Adrenal gland (tissue), 12 donors: Measurements from ENCODE around the gene AKT3. TPM values are rescaled to one million over a fixed set of nuclear protein-coding genes. Genes with fewer than 3 reads are reported as not detected.
A peak's percentile ranks its signal among the peaks of the same experiment; 100 is the strongest.

Experiments used
- DNase-seq, 7 donors: peaks; one replicate each; pipeline ENCODE4 v3.0.0-alpha.2; 2019 to 2020
- H3K27ac ChIP-seq, 5 donors: fragments of 200-600 bp; sonication (generic) in 4 of 5; 1 replicate in 3 of 5; 2 replicates in 2 of 5; pipeline versions ENCODE4 v1.5.1 to v1.8.0; 2016 to 2020; ENCODE audit warnings: mild to moderate bottlenecking in 1 of 5
- H3K27me3 ChIP-seq: fragments of 200-600 bp; 2 replicates; pipeline ENCODE4 v1.8.0; 2021
- H3K36me3 ChIP-seq, 2 donors: fragments of 200-600 bp; replicated peaks in 1 of 2; 1 replicate in 1 of 2; 2 replicates in 1 of 2; pipeline versions ENCODE4 v1.5.1 to v1.8.0; 2018 to 2022
- H3K4me1 ChIP-seq, 2 donors: fragments of 200-600 bp; replicated peaks in 1 of 2; 1 replicate in 1 of 2; 2 replicates in 1 of 2; pipeline versions ENCODE4 v1.5.1 to v1.8.0; 2018 to 2021
- H3K4me3 ChIP-seq, 4 donors: fragments of 200-600 bp; sonication (generic) in 3 of 4; one replicate each; pipeline ENCODE4 v1.5.1; 2016 to 2018
- H3K9me3 ChIP-seq, 3 donors: fragments of 200-600 bp; sonication (generic) in 1 of 3; replicated peaks in 1 of 3; 1 replicate in 2 of 3; 2 replicates in 1 of 3; pipeline versions ENCODE4 v1.5.1 to v1.8.0; 2016 to 2021
- CTCF ChIP-seq, 6 experiments: fragments of 450-650 bp in 4 of 6; fragments of 200-600 bp in 2 of 6; sonication (generic) in 1 of 6; IDR thresholded peaks; 1 replicate in 5 of 6; 2 replicates in 1 of 6; pipeline versions ENCODE4 v1.5.1 to v1.8.0; 2016 to 2021; ENCODE audit warnings: antibody characterized with exemption in 6 of 6, mild to moderate bottlenecking in 2 of 6, moderate library complexity in 1 of 6
- POLR2A ChIP-seq, 2 donors: fragments of 450-650 bp; IDR thresholded peaks; one replicate each; pipeline ENCODE4 v1.6.1; 2017; ENCODE audit warnings: antibody characterized with exemption in 2 of 2, mild to moderate bottlenecking in 2 of 2, moderate library complexity in 1 of 2
- WGBS, 4 donors: extraction: QIAGEN DNeasy Blood & Tissue Kit in 2 of 4; methylation state at CpG; one replicate each; pipeline versions ENCODE4 v1.1.5 to v1.1.7; 2013 to 2017; 5-methylcytosine and 5-hydroxymethylcytosine counted together
- intact Hi-C, 2 donors: fragments of 100-400 bp; cut with DNase I; formaldehyde crosslinking; loops; one replicate each; pipeline versions ENCODE4 v1.14.1 to v1.15.0; 2022 to 2023
- polyA plus RNA-seq, 3 donors: library from polyadenylated mRNA; stranded (reverse); fragments of 200-250 nt in 2 of 3; fragments of 350-450 nt in 1 of 3; fragmentation: Illumina TruSeq in 1 of 3; extraction: RNeasy Lipid Tissue Mini Kit (QIAGEN cat#74804) in 1 of 3; gene quantifications; one replicate each; pipeline ENCODE4 v1.2.3, GENCODE V29; 2013 to 2014
- total RNA-seq, 9 donors: library from RNA; depleted of rRNA in 4 of 9; stranded (reverse); fragments of >200 nt in 4 of 9; fragments of 120-200 nt in 1 of 9; fragmentation: NEBNext Ultra II Directional in 1 of 9; extraction: Animal tissue kit (Norgen Biotek cat#: 25700) in 1 of 9; gene quantifications; one replicate each; pipeline versions ENCODE4 v1.1.0 to v1.2.4, GENCODE V29; 2013 to 2023
- donor health status: healthy with polysubstance abuse.
- donor health status: Bipolar disorder and iron deficiency.
- donor health status: DM: yes; HTN: yes; CAD: no.
- donor health status: DM: no; HTN: no; CAD: no.
- donor health status: DM: no; HTN: no; CAD: no.
- donor health status: DM: yes; HTN: yes; CAD: no.

AKT3 gene
- total and polyA plus RNA-seq, 12 donors = 11.4 to 82.3 (median 32.4) TPM

- no peak for DNase-seq
- no peaks in the 10 kb centered on the region for H3K27me3 ChIP-seq
- TF ChIP-seq POLR2A (IDR thresholded peaks at IDR 0.05) (no peak), CTCF (IDR thresholded peaks at IDR 0.05) (no peak)
- 61 to 73% (median 65%) methylated on average over 5 of the region's 5 CpGs for WGBS, 4 donors
- intact Hi-C loops = no loop called here
- H3K27ac ChIP-seq = peak overlapping the region in 3 of 5 donors; percentile 97 to 99 (median 98)
- no peaks in the 10 kb centered on the region for H3K36me3 ChIP-seq
- H3K4me3 ChIP-seq = peak overlapping the region in 2 of 4 donors; percentile 86 to 97
- no peaks in the 10 kb centered on the region for H3K9me3 ChIP-seq
- H3K4me1 ChIP-seq = peaks cover 10 to 41% of the 10 kb centered on the region in 2 donors
Measured at GRCh38 chr1:243848165-243848857, 1.7 kb downstream of the AKT3 start.

GRCh38 chr1:243846761-243847160 lies 3.3 kb downstream of the AKT3 start:
- H3K4me1 ChIP-seq = peaks cover 10 to 47% of the 10 kb centered on the region in 2 donors
- intact Hi-C loops = no loop called here
- WGBS, 4 donors = 95 to 100% (median 97%) methylated on average over 1 of the region's 1 CpG
- peak overlapping the region in 1 of 5 donors; percentile 6 for H3K27ac ChIP-seq
- no peaks in the 10 kb centered on the region for H3K27me3 ChIP-seq
- H3K36me3 ChIP-seq = no peaks in the 10 kb centered on the region
- no peaks in the 10 kb centered on the region for H3K9me3 ChIP-seq
- no peak for TF ChIP-seq POLR2A (IDR thresholded peaks at IDR 0.05)
- no peak for TF ChIP-seq CTCF (IDR thresholded peaks at IDR 0.05)
- no peak for DNase-seq
- no peak overlapping the region for H3K4me3 ChIP-seq

GRCh38 chr1:243845888-243846287 lies 4.2 kb downstream of the AKT3 start:
- no peak for DNase-seq
- H3K36me3 ChIP-seq = no peaks in the 10 kb centered on the region
- peaks cover 10 to 40% of the 10 kb centered on the region in 2 donors for H3K4me1 ChIP-seq
- intact Hi-C loops = no loop called here
- H3K27ac ChIP-seq = no peak overlapping the region
- H3K9me3 ChIP-seq = no peaks in the 10 kb centered on the region
- H3K4me3 ChIP-seq = no peak overlapping the region
- H3K27me3 ChIP-seq = no peaks in the 10 kb centered on the region
- no peak for TF ChIP-seq CTCF (IDR thresholded peaks at IDR 0.05)
- TF ChIP-seq POLR2A (IDR thresholded peaks at IDR 0.05) = no peak
- 96 to 100% (median 99%) methylated on average over 2 of the region's 2 CpGs for WGBS, 4 donors

- TF ChIP-seq POLR2A (IDR thresholded peaks at IDR 0.05) = no peak
- WGBS, 4 donors = 93 to 100% (median 97%) methylated on average over 1 of the region's 1 CpG
Measured at GRCh38 chr1:243844186-243844585, 5.9 kb downstream of the AKT3 start.

More at GRCh38 chr1:243844186-243844585, 5.9 kb downstream of the AKT3 start:
- no peaks in the 10 kb centered on the region for H3K36me3 ChIP-seq
- peaks cover 10 to 40% of the 10 kb centered on the region in 2 donors for H3K4me1 ChIP-seq
- no peaks in the 10 kb centered on the region for H3K27me3 ChIP-seq
- no peak for DNase-seq
- no peaks in the 10 kb centered on the region for H3K9me3 ChIP-seq
- intact Hi-C loops = no loop called here
- no peak overlapping the region for H3K27ac ChIP-seq
- no peak overlapping the region for H3K4me3 ChIP-seq
